Panc1 (cell line): Measurements from ENCODE around the gene ROBO1. TPM values are rescaled to one million over a fixed set of nuclear protein-coding genes. Genes with fewer than 3 reads are reported as not detected.

Experiments used
- ATAC-seq: fragments of 200-7000 bp; cut with Tn5 transposase; 2 replicates; pipeline ENCODE4 v1.9.1; 2020; ENCODE audit warnings: mild to moderate bottlenecking, moderate library complexity
- BruUV-seq: library from RNA; stranded (reverse); fragments of 400-500 nt; replicated peaks from 2 replicates; lab custom pipeline; 2021; lab: Mats Ljungman, UMichigan
- CTCF ChIA-PET: fragments of 300-600 bp; sonication (Branson Sonifier 250); formaldehyde crosslinking; loops from one replicate; lab custom pipeline; 2022; ENCODE audit warnings: antibody characterized with exemption; lab: Charles Lee
- POLR2A ChIA-PET: fragments of 300-600 bp; sonication (Branson Sonifier 250); formaldehyde crosslinking; loops from one replicate; lab custom pipeline; 2022; ENCODE audit warnings: antibody characterized with exemption; lab: Charles Lee
- DNase-seq: peaks from one replicate; pipeline ENCODE4 v3.0.0-alpha.2; 2010; ENCODE audit warnings: low read depth, low spot score
- H3K27ac ChIP-seq: 2 replicates; pipeline ENCODE4 v1.5.1; 2011; ENCODE audit warnings: mild to moderate bottlenecking, low read length, inconsistent platforms
- H3K27me3 ChIP-seq: fragments of 200-500 bp; sonication (Bioruptor generic); 2 replicates; pipeline ENCODE4 v1.6.0; 2014; ENCODE audit warnings: low read length, inconsistent platforms; ENCODE audit not compliant: control insufficient read depth, insufficient read depth
- H3K36me3 ChIP-seq: fragments of 200-500 bp; sonication (Bioruptor generic); 2 replicates; pipeline ENCODE4 v1.5.1; 2014; ENCODE audit warnings: inconsistent platforms, mild to moderate bottlenecking, low read length, moderate library complexity; ENCODE audit not compliant: control insufficient read depth, insufficient read depth
- H3K4me1 ChIP-seq: 2 replicates; pipeline ENCODE4 v1.5.1; 2011; ENCODE audit warnings: inconsistent platforms, mild to moderate bottlenecking, low read length, moderate library complexity; ENCODE audit not compliant: control insufficient read depth, insufficient read depth
- H3K4me3 ChIP-seq, 2 experiments: 2 replicates each; pipeline ENCODE4 v1.5.1; 2011 to 2012; ENCODE audit warnings: low read depth in 2 of 2, low read length in 2 of 2, mild to moderate bottlenecking in 2 of 2, inconsistent platforms in 1 of 2, moderate library complexity in 1 of 2
- H3K9me3 ChIP-seq: fragments of 200-500 bp; sonication (Bioruptor generic); 2 replicates; pipeline ENCODE4 v1.5.1; 2014; ENCODE audit warnings: low read depth, mild to moderate bottlenecking, inconsistent platforms, low read length, moderate library complexity; ENCODE audit not compliant: control insufficient read depth, insufficient read depth
- CTCF ChIP-seq: fragments of 450-650 bp; IDR thresholded peaks from 2 replicates; pipeline ENCODE4 v1.5.1; 2017; ENCODE audit warnings: mild to moderate bottlenecking
- POLR2AphosphoS5 ChIP-seq: IDR thresholded peaks from 2 replicates; pipeline ENCODE4 v1.6.1; 2012; ENCODE audit warnings: mild to moderate bottlenecking, low read depth, low read length, moderate library complexity
- REST ChIP-seq, 2 experiments: IDR thresholded peaks; 2 replicates each; pipeline ENCODE4 v1.6.1; 2011 to 2012; ENCODE audit warnings: low read depth in 2 of 2, control low read depth in 1 of 2, low read length in 1 of 2, mild to moderate bottlenecking in 1 of 2, moderate library complexity in 1 of 2; ENCODE audit not compliant: insufficient read depth in 1 of 2
- SIN3A ChIP-seq: IDR thresholded peaks from 2 replicates; pipeline ENCODE4 v1.6.1; 2012; ENCODE audit warnings: low read depth, mild to moderate bottlenecking, low read length, moderate library complexity, borderline replicate concordance; ENCODE audit not compliant: insufficient read depth
- TCF7L2 ChIP-seq: IDR thresholded peaks from 2 replicates; pipeline ENCODE4 v1.6.1; 2011; ENCODE audit warnings: mild to moderate bottlenecking, low read depth, low read length, inconsistent platforms
- in situ Hi-C: cut with HindIII; loops from 2 replicates; pipeline ENCODE4 v1.10.0; 2016; ENCODE audit warnings: low sequenced_read_pairs, low pct_unique_long_range_greater_than_20kb
- intact Hi-C: fragments of 100-400 bp; cut with micrococcal nuclease; formaldehyde crosslinking; loops from one replicate; pipeline ENCODE4 v1.10.0; 2022; ENCODE audit not compliant: unreplicated experiment
- total RNA-seq: library from RNA; stranded (reverse); gene quantifications from one replicate; pipeline ENCODE4 v1.2.1, GENCODE V29; 2021; ENCODE audit not compliant: unreplicated experiment

Gene ROBO1
- total RNA-seq, 1 experiment from 2014 or later: 61.6 TPM

GRCh38 chr3:79555655-79556054 lies 212.1 kb downstream of the ROBO1 start:
- TF ChIP-seq REST (IDR thresholded peaks at IDR 0.05; ENCODE audit: insufficient read depth in 1 of 2, low read depth in 2 of 2, low read length in 1 of 2) (no peak), SIN3A (no peak), CTCF (no peak), POLR2AphosphoS5 (no peak), TCF7L2 (no peak)
- CTCF ChIA-PET: no interaction called here

GRCh38 chr3:79551997-79552396 lies 215.8 kb downstream of the ROBO1 start:
- H3K36me3 ChIP-seq: no peaks in the 10 kb centered on the region
- intact Hi-C loops: no loop called here
- DNase-seq (no peak), ATAC-seq (no peak)
- H3K9me3 ChIP-seq: no peaks in the 10 kb centered on the region
- in situ Hi-C loops: no loop called here
- no peaks in the 10 kb centered on the region for H3K4me1 ChIP-seq
- CTCF ChIA-PET: no interaction called here
- no peak for TF ChIP-seq REST (IDR thresholded peaks at IDR 0.05; ENCODE audit: insufficient read depth in 1 of 2, low read depth in 2 of 2, low read length in 1 of 2)
- peak; percentile 23; the same call in 1 of the 2 replicates for TF ChIP-seq CTCF
- H3K27me3 ChIP-seq: no peaks in the 10 kb centered on the region
- no peak overlapping the region for H3K27ac ChIP-seq
- BruUV-seq: no TSS peak
- no peak overlapping the region for H3K4me3 ChIP-seq
- POLR2A ChIA-PET: interaction anchor here (0.6 kb wide), 1 partner anchor 725 kb away, joined by 3 read pairs; no protein-coding TSS in a partner anchor

More at GRCh38 chr3:79555655-79556054, 212.1 kb downstream of the ROBO1 start:
- DNase-seq: no peak
- no TSS peak for BruUV-seq
- H3K9me3 ChIP-seq: no peaks in the 10 kb centered on the region
- H3K4me3 ChIP-seq: no peak overlapping the region
- H3K36me3 ChIP-seq: no peaks in the 10 kb centered on the region
- H3K4me1 ChIP-seq: no peaks in the 10 kb centered on the region
- no peaks in the 10 kb centered on the region for H3K27me3 ChIP-seq
- in situ Hi-C loops (no loop called here), intact Hi-C loops (no loop called here)
- H3K27ac ChIP-seq: no peak overlapping the region
- POLR2A ChIA-PET: no interaction called here
- ATAC-seq: no peak
